GM18502 (cell line): ENCODE measurements around the gene ZNF664.

Source experiments
- ATAC-seq: cut with Tn5 transposase; IDR thresholded peaks from one replicate; pipeline ENCODE4 v1.9.1; 2021; ENCODE audit warnings: mild to moderate bottlenecking; ENCODE audit not compliant: unreplicated experiment, poor library complexity

Gene ZNF664

DNA sequence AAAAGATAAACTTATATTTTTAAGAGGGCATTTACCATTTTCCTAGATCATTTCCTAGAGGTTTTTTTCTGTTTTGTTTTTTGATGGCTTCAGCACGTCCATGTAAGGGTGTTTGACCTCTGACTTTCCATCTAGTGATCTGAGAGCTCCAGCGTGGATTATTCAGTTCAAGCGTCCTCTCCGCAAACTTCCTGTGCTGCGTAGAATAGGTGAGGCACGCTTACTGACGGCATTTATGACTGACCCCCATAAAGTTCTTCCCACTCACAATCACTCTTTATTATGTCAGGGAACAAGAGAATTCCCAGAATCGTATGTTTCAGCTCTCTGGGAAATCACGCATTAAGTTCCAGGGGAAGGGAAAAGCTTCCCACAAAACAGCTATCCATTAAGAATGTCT is 16.8 kb upstream of the ZNF664 start:
- ATAC-seq: no peak

DNA sequence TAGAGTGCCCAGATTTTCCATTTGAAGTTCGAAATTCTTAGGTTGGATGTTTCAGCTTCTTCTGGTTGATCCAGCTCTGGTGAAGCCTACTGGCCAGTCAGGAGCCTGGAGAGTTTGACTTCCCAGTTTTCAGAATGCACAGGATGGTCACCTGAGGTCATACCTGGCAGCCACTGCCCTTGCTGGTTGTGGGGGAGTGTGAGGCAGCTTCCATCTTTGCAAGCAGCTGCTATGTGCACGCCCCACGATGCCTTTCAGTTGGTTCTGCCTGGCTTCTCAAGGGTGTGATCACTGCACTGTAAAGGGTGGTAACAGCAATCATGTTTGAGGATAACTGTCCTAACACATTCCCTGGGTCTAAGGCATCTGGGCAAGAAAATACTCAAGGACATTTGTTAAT is 15.8 kb upstream of the ZNF664 start:
- ATAC-seq: no peak

DNA sequence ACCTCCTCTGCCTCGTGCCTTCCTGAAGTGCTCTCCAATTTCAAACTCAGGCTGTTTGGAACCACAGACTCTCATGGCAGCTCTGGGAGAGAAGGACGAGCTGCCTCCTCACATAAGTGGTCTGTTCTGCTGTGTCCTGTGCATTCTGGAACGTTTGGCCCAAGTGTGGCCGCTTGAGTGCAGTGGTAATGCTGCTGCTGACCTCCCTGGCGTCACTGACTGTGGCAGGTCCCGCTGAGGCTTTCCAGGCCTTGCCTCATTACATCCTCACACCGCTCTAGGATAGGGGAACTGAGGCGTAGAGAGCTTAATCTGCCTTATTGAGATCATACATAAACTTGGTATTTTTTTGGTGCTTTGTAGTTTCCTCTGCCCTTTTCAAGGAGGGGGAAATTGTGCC is 14.6 kb upstream of the ZNF664 start:
- ATAC-seq: no peak

DNA sequence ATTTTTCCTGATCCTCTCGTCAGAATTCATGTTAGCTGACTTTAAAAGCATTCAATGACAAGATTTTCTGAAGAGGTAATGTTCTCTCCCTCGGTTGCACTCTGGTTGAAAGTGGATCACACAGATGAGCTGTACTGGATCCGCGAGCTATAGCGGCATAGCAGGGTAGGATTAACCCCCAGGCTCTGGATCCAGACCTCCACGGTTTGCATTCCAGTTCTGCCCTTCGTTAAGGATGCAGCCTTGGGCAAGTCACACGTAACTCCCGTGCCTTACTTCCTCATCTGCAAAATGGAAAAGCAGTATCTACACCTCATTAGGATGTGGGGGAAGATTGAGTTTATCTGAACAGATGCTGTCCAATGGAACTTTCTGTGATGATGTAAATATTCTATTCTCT is 14.1 kb upstream of the ZNF664 start:
- no peak for ATAC-seq

DNA sequence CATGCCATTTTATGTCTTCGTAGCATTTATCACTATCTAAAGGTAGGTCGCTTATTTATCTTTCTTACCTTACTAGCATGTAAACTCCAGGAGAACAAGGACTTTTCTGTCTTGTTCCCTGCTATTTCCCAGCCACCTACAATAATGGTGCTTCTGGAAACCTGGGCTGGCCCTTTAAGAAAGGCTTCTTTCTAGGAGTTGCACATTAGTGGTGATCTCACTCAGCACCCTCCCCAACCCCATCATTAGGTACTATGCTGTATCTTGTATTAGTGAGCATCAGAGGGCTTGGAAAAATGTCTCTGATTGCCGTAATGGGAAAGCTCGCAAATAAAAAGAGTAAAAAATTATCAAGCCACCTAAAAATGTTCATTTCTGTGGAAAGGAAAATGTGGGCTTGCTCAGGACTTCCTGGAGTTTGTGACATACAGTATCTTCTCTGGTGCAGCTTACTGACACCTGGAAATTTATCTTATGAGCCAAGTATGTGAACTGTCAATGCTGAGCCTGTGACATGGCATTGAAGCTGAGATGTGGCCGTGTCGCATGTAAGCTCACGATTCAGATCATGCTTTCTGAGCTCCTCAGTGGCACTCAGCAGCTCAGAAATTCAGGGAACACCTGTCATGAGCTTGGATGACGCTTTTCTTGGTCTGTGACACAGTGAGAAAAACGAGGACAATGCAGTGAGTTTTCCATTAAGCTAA is 12.8 kb upstream of the ZNF664 start:
- no peak for ATAC-seq

DNA sequence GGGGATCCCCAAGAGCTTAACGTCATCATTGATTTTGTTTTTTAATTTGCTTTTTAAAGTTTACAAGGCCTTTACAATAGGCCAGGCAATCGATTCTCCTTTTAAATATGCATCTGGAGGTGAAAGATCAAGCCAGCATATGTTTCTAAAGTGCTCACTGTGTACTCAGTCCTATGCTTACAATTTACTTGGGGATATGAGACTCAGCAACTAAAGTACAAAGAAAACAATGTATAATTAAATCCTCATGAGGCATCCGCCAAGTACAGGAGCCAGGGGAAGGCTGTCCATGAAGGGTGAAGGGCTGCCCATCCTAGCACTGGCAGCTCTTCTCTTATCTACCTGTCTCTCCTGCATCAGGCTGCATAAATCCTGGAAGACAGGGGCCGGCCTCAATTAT is 12.2 kb upstream of the ZNF664 start:
- no peak for ATAC-seq

DNA sequence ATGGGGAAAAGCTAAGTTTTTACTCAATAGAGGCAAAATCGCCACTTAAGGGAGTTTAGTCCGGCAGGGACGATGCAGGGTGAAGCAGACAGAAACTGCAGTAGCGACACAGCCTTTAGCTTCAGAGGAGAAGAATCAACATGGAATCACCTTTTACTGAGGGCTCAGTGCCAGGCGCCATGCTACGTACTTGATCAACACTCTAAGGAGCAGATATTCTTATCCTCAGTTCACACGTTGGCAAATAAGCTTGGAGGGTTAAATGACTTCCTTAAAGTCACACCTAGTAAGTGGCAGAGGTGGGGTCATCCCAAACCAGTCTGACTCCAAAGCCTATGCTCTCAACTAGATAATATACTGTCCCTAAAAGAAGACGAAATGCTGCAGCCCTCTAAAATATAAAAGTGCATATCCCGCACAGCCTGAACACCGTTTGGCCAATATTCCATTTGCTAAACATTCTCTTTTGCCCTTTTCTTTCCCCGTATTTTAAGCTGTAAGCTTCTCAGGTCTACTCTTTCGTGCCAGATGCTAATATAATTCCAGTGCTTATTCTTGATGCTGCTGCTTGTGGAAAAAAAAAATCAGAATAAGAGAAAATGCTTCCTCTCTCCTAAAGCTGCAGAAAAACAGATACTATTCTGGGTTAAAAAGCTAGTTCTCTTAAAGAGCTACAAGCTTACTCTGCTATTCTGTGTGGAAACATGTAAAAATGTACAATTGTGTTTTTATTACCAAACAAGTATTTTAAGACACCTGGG is 11.2 kb upstream of the ZNF664 start:
- ATAC-seq: no peak

DNA sequence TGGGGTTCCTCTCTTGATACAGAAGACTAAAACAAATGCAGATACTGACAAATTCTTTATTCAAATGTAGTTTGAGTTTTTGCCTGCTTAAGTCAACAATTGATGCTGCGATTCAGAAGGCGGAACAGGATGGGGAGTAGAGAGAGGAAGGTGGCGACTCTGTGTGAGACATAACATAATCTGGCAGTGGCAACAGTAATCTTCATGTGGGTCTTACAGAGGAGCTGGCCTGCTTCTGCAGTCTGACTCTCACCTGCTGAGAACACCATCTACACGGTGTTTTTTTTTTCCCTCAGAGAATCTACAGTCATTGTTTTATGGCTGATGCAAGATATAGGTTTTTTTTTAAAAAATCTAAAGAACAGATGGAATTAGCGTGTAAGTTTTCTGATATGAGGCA is 10.5 kb upstream of the ZNF664 start:
- ATAC-seq: no peak

DNA sequence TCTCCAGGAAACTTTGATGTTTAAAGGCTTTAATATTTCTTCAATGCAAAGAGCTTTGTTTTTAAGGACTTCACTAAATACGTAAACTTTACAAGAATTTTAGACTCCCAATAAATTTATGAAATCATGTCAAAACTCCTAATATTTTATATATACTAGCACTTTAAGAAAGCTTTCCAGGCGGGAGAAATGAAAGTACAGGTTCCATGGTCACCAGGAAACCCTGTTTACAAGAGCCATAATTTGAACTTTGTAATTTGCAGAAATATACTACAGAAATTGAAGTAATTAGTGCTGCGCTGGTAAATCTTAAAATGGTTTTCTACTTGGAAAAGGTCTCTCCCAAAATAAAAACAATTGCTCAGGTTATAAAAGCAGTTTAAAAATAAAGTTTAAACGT is 9.2 kb upstream of the ZNF664 start:
- ATAC-seq: no peak

DNA sequence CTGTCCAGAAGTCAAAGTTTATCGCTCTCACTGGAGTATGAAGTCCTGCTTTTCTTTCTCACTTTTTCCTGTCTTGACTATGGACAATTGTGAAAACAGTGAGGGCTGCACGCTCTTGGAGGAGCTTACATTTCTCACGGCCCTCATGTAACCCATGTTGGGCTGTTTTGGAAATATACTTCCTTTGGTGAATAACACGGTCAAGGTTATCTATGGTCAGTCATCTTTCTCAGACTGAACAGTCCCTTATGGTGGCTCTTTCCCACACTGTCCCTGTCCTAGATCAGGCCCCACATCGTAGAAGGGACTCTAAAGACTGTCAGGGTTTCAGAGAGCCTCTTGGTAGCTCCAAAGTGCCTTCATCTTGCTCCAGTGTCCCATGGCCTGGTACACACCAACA is 7.6 kb upstream of the ZNF664 start:
- ATAC-seq: no peak

DNA sequence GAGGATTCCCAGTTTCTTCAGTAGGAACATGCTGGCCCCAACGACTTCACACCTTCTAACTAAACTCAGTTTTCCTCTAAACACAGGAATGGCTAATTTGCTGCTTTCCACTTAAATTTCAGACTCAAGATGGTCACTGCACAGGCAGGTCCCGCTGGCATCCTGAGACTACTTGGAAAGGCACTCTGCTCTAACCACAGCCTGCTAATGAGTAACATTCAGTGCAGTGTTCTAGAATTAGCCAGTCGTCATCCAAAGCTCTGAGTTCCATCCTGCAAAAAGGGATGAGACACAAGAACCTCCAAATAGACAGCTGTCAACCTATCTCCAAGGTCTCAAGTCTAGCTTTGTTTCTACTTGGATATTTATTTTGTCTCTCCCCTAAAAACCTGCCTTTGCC is 6.4 kb upstream of the ZNF664 start:
- ATAC-seq: no peak

DNA sequence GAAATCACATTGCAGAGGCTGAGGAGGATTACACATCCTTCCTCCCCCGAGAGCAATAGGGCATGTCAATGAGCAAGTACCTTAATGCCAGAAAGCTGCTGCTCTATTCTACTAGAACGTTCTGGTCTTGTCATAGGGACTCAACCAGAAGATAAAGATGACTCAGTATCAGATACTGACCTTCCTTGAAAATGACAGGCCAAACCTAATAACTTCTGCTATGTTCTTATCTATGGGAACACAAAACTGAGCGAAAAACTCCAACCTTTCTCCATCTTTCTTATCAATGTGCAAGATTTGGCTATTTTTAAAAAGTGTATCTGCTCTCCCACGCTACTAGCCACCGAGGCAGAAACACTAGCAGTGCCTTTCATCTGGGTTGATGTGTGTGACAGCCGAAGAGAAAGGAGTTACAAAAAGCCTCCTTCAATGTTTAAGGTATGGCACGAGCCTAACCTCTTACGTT is 5.9 kb upstream of the ZNF664 start:
- no peak for ATAC-seq

DNA sequence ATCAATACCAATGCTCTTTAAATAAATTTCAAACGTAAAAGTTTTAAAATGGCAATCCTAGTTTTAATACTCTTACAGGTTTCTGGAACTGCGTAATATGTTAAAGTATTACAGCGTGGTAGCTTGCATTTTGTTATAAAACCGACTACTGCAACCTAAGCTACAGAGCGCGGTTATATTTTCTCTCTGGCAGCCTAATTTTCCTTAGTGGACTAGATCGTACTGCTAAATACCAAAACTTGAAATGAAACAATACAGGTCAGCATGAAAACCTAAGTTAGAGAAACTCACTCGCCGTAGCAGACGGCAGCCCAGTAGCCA is 1.6 kb upstream of the ZNF664 start:
- ATAC-seq: no peak

DNA sequence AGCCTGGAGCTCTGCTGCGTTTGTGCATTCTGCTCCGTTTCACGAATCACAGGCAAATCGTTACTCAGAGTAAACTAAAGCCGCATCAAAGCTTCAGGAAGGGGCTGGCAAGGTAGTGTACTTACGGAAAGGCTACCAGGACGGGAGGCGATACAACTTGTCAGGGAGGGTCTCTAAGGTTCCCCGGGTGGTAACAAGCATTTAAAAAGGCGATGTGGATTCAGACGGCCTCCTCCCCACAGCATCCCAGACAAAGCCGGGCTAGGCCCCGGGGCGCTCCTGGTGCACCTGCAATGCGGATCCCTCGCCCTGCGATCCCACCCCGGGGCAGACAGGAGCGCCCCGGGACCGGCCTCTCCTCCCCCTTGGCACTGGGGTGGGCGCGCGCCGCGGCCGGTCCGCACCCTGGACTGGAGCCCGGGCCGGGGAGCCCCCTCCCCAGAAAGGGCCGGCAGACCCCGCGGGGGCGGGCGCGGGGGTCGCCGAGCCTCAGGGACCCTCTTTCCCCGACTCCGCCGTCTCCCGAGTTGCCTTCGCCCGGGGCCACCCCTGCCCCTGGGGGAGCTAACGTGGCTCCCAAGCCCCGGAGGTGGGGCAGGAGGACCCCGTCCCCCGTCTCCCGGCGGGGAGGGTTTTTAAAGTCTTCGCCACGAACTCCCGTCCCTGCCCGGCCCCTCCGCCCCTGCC is 1.1 kb upstream of the ZNF664 start:
- peak; percentile 13 for ATAC-seq

DNA sequence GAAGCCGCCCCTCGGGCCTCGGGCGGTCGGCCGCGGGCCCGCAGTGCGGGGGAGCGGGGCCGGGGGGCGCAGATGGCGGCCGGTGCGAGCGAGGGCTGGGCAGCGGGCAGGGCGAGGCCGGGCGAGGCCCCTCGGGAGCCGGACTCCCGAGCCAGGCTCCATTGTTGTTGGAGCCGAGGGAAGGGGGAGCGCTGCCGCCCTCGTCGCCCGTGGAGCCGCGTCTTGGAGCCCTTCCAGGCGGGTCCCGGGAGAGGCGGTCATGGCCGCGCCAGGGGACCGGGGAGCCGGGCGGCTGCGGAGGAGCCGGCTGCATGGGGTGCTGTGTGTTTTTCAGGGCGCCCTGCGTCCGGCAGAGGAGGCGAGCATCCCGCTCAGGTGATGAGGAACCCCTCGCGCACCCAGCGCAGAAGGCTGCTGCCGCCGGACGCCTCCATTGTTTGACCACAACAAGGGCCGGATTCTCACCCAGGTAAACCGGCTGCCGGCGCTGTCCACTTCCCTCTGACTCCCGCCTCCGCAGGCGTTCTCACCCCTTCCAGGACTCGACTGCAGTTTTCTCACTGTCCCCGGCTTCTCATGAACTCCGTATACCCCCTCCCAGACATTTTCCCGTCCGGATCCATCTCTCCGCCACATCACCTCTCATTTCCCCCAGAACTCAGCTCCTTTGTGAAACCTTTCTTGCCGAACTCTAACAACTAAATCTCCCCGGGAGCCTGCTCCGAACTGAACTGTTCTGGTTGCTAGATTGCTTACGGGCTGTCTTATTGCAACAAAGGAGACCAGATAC is 732 bp downstream of the ZNF664 start:
- ATAC-seq: peak; percentile 13

DNA sequence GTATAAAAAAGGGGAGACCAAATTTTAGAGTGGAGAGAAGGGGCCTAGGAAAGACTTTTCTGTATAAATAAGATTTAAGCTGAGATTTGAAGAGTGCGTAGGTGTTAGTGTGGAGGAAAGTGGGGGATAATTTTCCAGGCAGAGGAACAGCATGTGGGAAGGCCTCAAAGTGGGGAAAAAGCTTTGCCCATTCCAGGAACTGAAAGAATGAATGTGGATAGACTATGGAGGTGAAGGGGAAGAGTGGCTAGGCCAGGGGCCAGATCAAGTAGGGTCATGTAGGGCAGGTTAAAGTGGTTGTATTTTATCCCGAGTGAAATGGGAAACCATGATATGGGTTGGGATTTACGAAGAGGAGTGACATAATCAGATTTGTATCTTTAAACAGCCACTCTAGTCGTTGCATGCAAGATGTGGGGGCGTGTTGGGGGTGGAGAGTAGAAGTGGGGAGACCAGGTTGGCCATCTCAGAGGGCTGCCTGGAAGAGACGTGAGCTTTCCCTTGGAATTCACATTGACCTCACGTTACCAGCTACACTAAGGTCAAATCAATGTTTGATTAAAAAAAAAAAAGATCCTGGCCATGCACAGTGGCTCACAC is 3.3 kb downstream of the ZNF664 start:
- ATAC-seq: no peak

DNA sequence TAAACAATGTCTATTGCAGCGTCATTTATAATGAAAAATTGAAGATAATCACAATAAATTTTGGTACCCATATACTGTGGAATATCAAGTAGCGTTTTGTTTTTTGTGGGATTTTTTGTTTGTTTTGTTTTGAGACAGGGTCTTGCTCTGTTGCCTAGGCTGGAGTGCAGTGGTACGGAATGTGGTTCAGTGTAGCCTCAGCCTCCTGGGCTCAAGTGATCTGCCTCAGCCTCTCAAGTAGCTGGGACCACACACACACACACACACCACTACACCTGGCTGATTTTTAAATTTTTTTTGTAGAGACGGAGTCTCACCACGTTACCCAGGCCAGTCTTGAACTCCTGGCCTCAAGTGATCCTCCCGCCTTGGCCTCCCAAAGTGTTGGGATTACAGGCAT is 6.6 kb downstream of the ZNF664 start:
- no peak for ATAC-seq

DNA sequence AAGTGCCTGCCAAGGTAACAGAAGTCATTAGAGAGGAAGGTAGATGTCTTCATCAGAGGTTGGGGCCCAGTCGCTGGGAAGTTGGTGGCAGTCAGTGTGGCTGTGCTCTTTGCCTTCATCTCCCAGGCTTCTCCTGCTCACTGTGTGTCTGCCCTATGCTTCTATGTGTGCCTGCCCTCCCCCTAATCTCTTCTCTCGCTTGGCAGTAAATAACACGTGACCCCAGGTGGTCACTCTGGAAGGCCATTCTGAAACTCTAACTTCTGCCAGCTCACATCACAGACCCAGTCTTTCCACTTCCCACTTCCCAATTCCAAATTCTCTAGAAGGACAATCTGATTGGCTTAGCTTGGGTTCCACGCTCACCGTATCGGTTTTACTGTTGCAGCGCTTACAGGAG is 9.3 kb downstream of the ZNF664 start:
- ATAC-seq: no peak

DNA sequence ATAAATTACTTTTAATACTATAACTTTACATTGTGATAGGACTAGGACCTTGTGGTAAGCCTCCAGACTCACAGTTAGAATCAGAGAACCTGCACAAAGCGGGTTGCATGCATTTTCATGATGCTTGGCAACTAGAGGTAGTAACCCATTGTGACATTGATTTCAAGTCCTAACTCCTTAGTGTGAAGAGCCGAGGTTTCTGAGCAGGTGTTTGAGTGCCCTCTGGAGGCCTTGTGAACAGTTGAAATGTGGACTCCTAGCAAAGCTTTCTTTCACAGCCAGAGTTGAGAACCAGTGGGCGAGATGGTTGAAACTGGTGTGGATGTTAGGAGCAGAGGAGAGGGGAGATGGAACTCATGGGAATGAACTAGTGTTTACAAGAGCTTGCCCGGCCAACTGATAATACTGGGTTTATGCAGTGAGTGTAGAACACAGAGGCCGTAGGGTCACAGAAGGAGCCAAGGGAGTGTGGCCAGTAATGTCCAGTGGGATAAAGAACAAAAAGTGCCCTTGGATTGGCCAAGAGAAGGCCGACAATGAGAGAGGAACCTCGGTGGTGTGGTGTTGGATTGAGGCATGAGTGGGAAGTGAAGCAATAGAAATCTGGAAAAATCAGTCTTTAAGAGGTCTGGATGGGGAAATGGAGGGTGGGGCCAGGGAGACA is 10.9 kb downstream of the ZNF664 start:
- no peak for ATAC-seq

DNA sequence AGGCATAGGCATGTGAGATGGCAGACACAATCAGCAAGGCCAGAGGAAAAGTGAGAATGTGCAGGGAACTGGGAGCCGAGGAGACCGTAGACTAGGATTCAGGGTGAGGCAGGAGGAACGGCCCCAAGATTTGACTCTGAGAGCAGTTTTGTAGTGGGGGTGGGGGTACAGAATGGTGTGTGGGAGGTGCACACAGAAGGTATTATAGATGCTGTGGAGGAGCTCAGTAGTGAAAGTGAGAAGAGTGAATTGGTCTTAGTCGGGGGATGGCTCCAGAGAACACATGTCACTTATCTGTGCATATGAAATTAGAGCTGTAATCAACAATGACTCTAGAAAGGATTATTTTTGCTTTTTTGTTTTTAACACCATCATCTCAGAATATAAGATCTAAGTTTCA is 11.9 kb downstream of the ZNF664 start:
- no peak for ATAC-seq
